GM12864 (cell line): ENCODE measurements around the gene LRRTM2.
"Not testable (repeated sequence)": the region's sequence is repeated elsewhere in the genome, so short reads cannot be mapped to it uniquely, and the experiment has no call there.

ENCODE experiments used
- DNase-seq: peaks from one replicate; pipeline ENCODE4 v3.0.0-alpha.2; 2011; ENCODE audit warnings: low read depth
- H3K4me3 ChIP-seq: 2 replicates; pipeline ENCODE4 v1.5.1; 2011; ENCODE audit warnings: mild to moderate bottlenecking, low read depth, low read length, control low read depth
- CTCF ChIP-seq: IDR thresholded peaks from 2 replicates; pipeline ENCODE4 v1.5.1; 2011; ENCODE audit warnings: low read depth, mild to moderate bottlenecking, moderate library complexity, low read length, control low read depth, inconsistent platforms; ENCODE audit errors: missing control alignments

The LRRTM2 gene

GRCh38 chr5:138874771-138875551 lies at the start of gene LRRTM2:
TSS of gene LRRTM2 (minus strand) at chr5:138875335. CDS start at chr5:138874911, 424 bp downstream.
- DNase-seq: no peak
- no peak for TF ChIP-seq CTCF
- no peak within 1 kb of the TSS for H3K4me3 ChIP-seq

- no peak overlapping the region for H3K4me3 ChIP-seq
- TF ChIP-seq CTCF: no peak
- no peak for DNase-seq
Measured at GRCh38 chr5:138922494-138922893, 47.4 kb upstream of the LRRTM2 start.

GRCh38 chr5:138921362-138921761 lies 46.2 kb upstream of the LRRTM2 start:
- DNase-seq, H3K4me3 ChIP-seq: not testable (repeated sequence)

GRCh38 chr5:138920181-138920580 lies 45.0 kb upstream of the LRRTM2 start:
- no peak for TF ChIP-seq CTCF
- no peak overlapping the region for H3K4me3 ChIP-seq
- DNase-seq: no peak

GRCh38 chr5:138918686-138919085 lies 43.6 kb upstream of the LRRTM2 start:
- DNase-seq: no peak
- H3K4me3 ChIP-seq: no peak overlapping the region
- TF ChIP-seq CTCF: no peak

- TF ChIP-seq CTCF: no peak
- no peak overlapping the region for H3K4me3 ChIP-seq
- no peak for DNase-seq
Measured at GRCh38 chr5:138914338-138914737, 39.2 kb upstream of the LRRTM2 start.

- no peak for DNase-seq
- H3K4me3 ChIP-seq: no peak overlapping the region
- TF ChIP-seq CTCF: no peak
Measured at GRCh38 chr5:138913773-138914172, 38.6 kb upstream of the LRRTM2 start.
